ENCODE data around the gene DNAH9.

Gene DNAH9

GRCh38 chr17:11855306-11855705 is 257.0 kb downstream of the DNAH9 start:
- no peak for DNase-seq

GRCh38 chr17:11857006-11857405 is 258.7 kb downstream of the DNAH9 start:
- no peak for DNase-seq

- DNase-seq = no peak
These were observed 271.6 kb downstream of the DNAH9 start for GRCh38 chr17:11869680-11870394.

- no peak for DNase-seq
These were observed 273.5 kb downstream of the DNAH9 start for GRCh38 chr17:11871773-11872172.

GRCh38 chr17:11874756-11875155 is 276.5 kb downstream of the DNAH9 start:
- no peak for DNase-seq

- DNase-seq = peak; percentile 4
These were observed 282.4 kb downstream of the DNAH9 start for GRCh38 chr17:11880714-11881113.

- no peak for DNase-seq
These were observed 284.4 kb downstream of the DNAH9 start for GRCh38 chr17:11882716-11883115.

GRCh38 chr17:11885051-11885450 is 286.8 kb downstream of the DNAH9 start:
- no peak for DNase-seq

GRCh38 chr17:11889266-11889665 is 291.0 kb downstream of the DNAH9 start:
- DNase-seq = no peak

GRCh38 chr17:11893862-11894261 is 295.6 kb downstream of the DNAH9 start:
- DNase-seq = no peak

- no peak for DNase-seq
These were observed 297.9 kb downstream of the DNAH9 start for GRCh38 chr17:11896199-11896598.

GRCh38 chr17:11898526-11899235 is 300.4 kb downstream of the DNAH9 start:
- no peak for DNase-seq

GRCh38 chr17:11899537-11899942 is 301.3 kb downstream of the DNAH9 start:
- DNase-seq = no peak

- DNase-seq = no peak
These were observed 301.8 kb downstream of the DNAH9 start for GRCh38 chr17:11900041-11900476.

GRCh38 chr17:11900655-11901054 is 302.4 kb downstream of the DNAH9 start:
- DNase-seq = no peak

GRCh38 chr17:11901931-11902330 is 303.7 kb downstream of the DNAH9 start:
- DNase-seq = no peak

- no peak for DNase-seq
These were observed 310.5 kb downstream of the DNAH9 start for GRCh38 chr17:11908711-11909146.

- no peak for DNase-seq
These were observed 311.1 kb downstream of the DNAH9 start for GRCh38 chr17:11909348-11909747.

GRCh38 chr17:11916091-11916490 is 317.8 kb downstream of the DNAH9 start:
- no peak for DNase-seq

- no peak for DNase-seq
These were observed 319.1 kb downstream of the DNAH9 start for GRCh38 chr17:11917415-11917814.

- DNase-seq = no peak
These were observed 323.0 kb downstream of the DNAH9 start for GRCh38 chr17:11921296-11921695.

- no peak for DNase-seq
These were observed 324.4 kb downstream of the DNAH9 start for GRCh38 chr17:11922638-11923037.

GRCh38 chr17:11924076-11924475 is 325.8 kb downstream of the DNAH9 start:
- DNase-seq = no peak

GRCh38 chr17:11925262-11926021 is 327.2 kb downstream of the DNAH9 start:
- DNase-seq = no peak

Data from activated CD4-positive, alpha-beta T cell treated with anti-CD3 and anti-CD28 coated beads, Interleukin-10, Interleukin-2, amounts not matched to agents 100 ng/mL and 50 ng/mL, durations not matched to agents 16 hours and 8 hours (primary cell).